ENCODE data around the gene MTMR2. TPM values are rescaled to one million over a fixed set of nuclear protein-coding genes. Genes with fewer than 3 reads are reported as not detected.
A peak's percentile ranks its signal among the peaks of the same experiment; 100 is the strongest.
"Not testable (repeated sequence)": the region's sequence is repeated elsewhere in the genome, so short reads cannot be mapped to it uniquely, and the experiment has no call there.

Gene MTMR2
- total and polyA plus RNA-seq, 9 donors, result 18.4 to 34.5 (median 24.8) TPM

DNA sequence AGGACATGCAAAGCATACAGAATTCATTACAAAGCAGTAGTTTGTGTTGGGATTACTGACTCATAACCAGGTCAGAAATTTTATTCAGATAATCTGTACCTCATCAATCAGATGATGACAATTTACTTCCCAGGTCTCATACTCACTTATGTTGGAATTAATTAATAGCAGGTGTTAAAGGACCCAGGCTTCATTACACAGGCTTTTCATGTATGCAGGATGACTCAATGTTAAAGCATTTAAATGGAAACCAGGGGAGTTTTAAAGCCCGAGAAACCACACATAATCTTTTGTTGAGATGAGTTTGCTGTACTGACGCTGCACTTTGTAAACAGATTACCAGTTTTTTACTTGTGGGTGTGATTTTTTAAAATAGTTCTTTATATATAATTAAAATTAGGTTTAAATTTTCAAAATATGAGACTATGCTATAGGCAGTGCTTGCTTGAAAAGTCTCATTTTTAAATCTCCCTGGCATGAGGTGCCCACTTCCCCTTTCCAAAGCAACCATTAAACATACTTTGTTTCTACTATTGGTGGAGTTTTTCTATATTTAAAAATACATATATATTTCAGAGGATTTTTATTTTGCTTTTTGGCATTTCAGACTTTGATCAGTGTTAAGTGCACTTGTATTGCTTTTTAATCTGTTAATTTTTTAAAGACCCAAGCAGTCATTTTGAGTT is 92.6 kb downstream of the MTMR2 start:
- Histone ChIP-seq H3K4me3 (ENCODE audit: low read length) (no peak overlapping the region), H3K27me3 (ENCODE audit: control insufficient read depth, insufficient read depth, low read length) (no peaks in the 10 kb centered on the region), H3K4me1 (ENCODE audit: control insufficient read depth, insufficient read depth, low read length) (no peaks in the 10 kb centered on the region), H3K36me3 (ENCODE audit: control insufficient read depth, insufficient read depth, low read length) (peaks cover 21% of the 10 kb centered on the region), H3K27ac (ENCODE audit: low read length) (no peak overlapping the region), H3K9me3 (replicated peaks; ENCODE audit: control insufficient read depth, low read depth, low read length) (no peaks in the 10 kb centered on the region)
- no CpG with 5 or more reads among the region's 2 CpGs for WGBS (ENCODE audit: insufficient coverage)
- DNase-seq, result no peak

DNA sequence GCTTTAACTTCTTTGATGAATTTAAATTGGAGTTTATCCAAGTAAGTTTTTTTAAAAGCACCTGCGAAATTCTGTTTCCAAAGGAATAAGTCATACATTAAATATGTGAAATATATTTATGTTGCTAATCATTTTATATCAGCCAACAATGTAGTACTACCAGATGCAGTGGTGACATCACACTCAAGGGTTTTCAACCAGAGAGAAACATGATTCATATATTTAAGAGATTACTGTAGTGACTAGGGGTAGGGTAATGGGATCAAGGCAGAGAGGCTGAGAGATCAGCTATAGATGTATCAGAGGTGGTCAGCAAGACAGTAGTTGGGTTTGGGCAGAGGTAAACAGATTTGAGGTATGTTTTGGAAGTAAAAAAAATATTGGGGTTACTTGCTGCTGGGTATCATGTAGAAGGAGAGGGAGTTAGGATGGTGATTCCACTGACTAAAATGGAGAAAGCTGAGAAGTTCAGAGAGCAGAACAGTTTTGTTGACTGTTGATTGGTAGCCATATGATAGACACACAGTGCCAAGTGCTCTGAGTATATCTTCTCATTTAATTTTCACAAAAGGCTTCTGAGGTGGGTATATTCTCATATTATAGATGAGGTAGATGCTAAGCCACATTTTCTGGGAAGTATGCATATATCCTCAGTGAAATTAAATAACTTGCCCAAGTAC is 94.2 kb downstream of the MTMR2 start:
- peak; percentile 18 for DNase-seq
- Histone ChIP-seq H3K27ac (ENCODE audit: low read length) (no peak overlapping the region), H3K4me3 (ENCODE audit: low read length) (no peak overlapping the region), H3K36me3 (ENCODE audit: control insufficient read depth, insufficient read depth, low read length) (peaks cover 18% of the 10 kb centered on the region), H3K4me1 (ENCODE audit: control insufficient read depth, insufficient read depth, low read length) (no peaks in the 10 kb centered on the region), H3K9me3 (replicated peaks; ENCODE audit: control insufficient read depth, low read depth, low read length) (no peaks in the 10 kb centered on the region), H3K27me3 (ENCODE audit: control insufficient read depth, insufficient read depth, low read length) (no peaks in the 10 kb centered on the region)
- WGBS (ENCODE audit: insufficient coverage), result no CpG with 5 or more reads among the region's 1 CpG

DNA sequence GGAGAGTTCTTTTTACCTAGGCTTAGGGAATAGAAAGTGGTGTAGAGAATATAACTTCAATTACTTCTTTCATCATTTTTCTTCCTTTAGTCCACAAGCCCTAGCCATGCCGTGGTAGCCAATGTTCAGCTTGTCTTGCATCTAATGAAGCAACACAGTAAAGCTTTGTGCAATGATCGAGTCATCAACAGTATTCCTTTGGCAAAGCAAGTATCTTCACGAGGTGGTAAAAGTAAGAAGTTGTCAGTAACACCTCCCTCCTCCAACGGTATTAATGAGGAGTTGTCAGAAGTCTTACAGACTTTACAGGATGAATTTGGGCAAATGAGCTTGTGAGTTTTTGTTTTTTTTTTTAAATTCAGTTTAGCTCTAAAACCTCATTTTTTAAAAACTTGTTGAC is 96.2 kb downstream of the MTMR2 start:
- peaks cover 18% of the 10 kb centered on the region for H3K36me3 ChIP-seq (ENCODE audit: control insufficient read depth, insufficient read depth, low read length)
- no peak for DNase-seq
- WGBS (ENCODE audit: insufficient coverage), result 100% methylated on average over 1 of the region's 4 CpGs
- H3K27me3 ChIP-seq (ENCODE audit: control insufficient read depth, insufficient read depth, low read length), result no peaks in the 10 kb centered on the region
- H3K27ac ChIP-seq (ENCODE audit: low read length), result no peak overlapping the region
- no peaks in the 10 kb centered on the region for H3K4me1 ChIP-seq (ENCODE audit: control insufficient read depth, insufficient read depth, low read length)
- H3K9me3 ChIP-seq (replicated peaks; ENCODE audit: control insufficient read depth, low read depth, low read length), result no peaks in the 10 kb centered on the region
- H3K4me3 ChIP-seq (ENCODE audit: low read length), result no peak overlapping the region

DNA sequence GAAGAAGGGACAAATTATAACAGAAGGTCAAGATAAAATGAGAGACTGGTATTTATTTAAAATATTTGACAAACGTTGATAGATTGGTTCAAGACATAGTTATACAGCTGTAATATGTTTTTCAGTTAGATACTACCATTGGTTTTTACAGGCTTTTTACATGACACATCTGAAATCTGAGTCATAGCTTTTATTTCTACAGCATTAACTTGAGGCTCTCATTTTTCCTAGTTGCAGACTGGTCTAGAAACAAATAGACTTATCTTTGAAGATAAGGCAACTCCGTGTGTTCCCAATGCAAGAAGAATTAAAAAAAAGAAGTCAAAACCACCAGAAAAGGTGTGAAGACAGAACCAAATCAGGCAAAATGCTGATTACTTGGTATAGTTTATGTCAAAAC is 102.3 kb downstream of the MTMR2 start:
- WGBS (ENCODE audit: insufficient coverage), result no CpG with 5 or more reads among the region's 2 CpGs

DNA sequence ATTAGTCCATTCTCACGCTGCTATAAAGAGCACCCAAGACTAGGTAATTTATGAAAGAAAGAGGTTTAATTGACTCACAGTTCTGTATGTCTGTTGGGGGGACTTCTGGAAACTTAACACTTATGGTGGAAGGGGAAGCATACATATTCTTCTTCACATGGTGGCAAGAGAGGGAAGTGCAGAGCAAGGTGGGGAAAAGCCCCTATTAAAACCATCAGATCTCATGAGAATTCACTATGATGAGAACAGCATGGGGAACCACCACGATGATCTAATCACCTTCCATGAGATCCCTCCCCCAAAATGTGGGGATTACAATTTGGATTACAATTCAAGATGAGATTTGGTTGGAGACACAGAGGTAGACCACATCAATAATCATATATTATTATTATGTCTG is 107.9 kb downstream of the MTMR2 start:
- H3K4me1 ChIP-seq (ENCODE audit: control insufficient read depth, insufficient read depth, low read length), result no peaks in the 10 kb centered on the region

More for the DNA sequence above, 102.3 kb downstream of the MTMR2 start:
- Histone ChIP-seq H3K9me3 (replicated peaks; ENCODE audit: control insufficient read depth, low read depth, low read length) (no peaks in the 10 kb centered on the region), H3K27me3 (ENCODE audit: control insufficient read depth, insufficient read depth, low read length) (no peaks in the 10 kb centered on the region), H3K27ac (ENCODE audit: low read length) (no peak overlapping the region), H3K4me3 (ENCODE audit: low read length) (no peak overlapping the region), H3K36me3 (ENCODE audit: control insufficient read depth, insufficient read depth, low read length) (peaks cover 15% of the 10 kb centered on the region), H3K4me1 (ENCODE audit: control insufficient read depth, insufficient read depth, low read length) (no peaks in the 10 kb centered on the region)
- DNase-seq, result no peak

DNA sequence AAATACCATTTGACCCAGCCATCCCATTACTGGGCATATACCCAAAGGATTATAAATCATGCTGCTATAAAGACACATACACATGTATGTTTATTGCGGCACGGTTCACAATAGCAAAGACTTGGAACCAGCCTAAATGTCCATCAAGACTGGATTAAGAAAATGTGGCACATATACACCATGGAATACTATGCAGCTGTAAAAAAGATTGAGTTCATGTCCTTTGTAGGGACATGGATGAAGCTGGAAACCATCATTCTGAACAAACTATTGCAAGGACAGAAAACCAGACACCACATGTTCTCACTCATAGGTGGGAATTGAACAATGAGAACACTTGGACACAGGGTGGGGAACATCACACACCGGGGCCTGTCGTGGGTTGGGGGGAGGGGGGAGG is 112.9 kb downstream of the MTMR2 start:
- H3K36me3 ChIP-seq (ENCODE audit: control insufficient read depth, insufficient read depth, low read length), result peaks cover 14% of the 10 kb centered on the region
- WGBS (ENCODE audit: insufficient coverage), result 100% methylated on average over 2 of the region's 4 CpGs
- not testable (repeated sequence) for DNase-seq; H3K9me3 ChIP-seq (replicated peaks; ENCODE audit: control insufficient read depth, low read depth, low read length); H3K27me3 ChIP-seq (ENCODE audit: control insufficient read depth, insufficient read depth, low read length); H3K4me1 ChIP-seq (ENCODE audit: control insufficient read depth, insufficient read depth, low read length); H3K4me3 ChIP-seq (ENCODE audit: low read length); H3K27ac ChIP-seq (ENCODE audit: low read length)

More for the DNA sequence above, 107.9 kb downstream of the MTMR2 start:
- DNase-seq, result no peak
- Histone ChIP-seq H3K4me3 (ENCODE audit: low read length) (no peak overlapping the region), H3K27me3 (ENCODE audit: control insufficient read depth, insufficient read depth, low read length) (no peaks in the 10 kb centered on the region), H3K36me3 (ENCODE audit: control insufficient read depth, insufficient read depth, low read length) (peaks cover 12% of the 10 kb centered on the region), H3K27ac (ENCODE audit: low read length) (no peak overlapping the region), H3K9me3 (replicated peaks; ENCODE audit: control insufficient read depth, low read depth, low read length) (no peaks in the 10 kb centered on the region)
- no CpG with 5 or more reads among the region's 2 CpGs for WGBS (ENCODE audit: insufficient coverage)

DNA sequence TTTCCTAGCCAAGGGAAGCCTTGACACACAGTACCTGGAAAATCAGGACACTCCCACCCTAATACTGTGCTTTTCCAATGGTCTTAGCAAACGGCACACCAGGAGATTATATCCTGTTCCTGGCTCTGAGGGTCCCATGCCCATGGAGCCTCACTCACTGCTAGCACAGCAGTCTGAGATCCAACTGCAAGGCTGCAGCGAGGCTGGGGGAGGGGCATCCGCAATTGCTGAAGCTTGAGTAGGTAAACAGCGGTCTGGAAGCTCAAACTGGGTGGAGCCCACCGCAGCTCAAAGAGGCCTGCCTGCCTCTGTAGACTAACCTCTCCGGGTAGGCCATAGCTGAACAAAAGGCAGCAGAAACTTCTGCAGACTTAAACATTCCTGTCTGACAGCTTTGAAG is 117.4 kb downstream of the MTMR2 start:
- WGBS (ENCODE audit: insufficient coverage), result 100% methylated on average over 6 of the region's 6 CpGs
- peaks cover 17% of the 10 kb centered on the region for H3K36me3 ChIP-seq (ENCODE audit: control insufficient read depth, insufficient read depth, low read length)
- H3K9me3 ChIP-seq (replicated peaks; ENCODE audit: control insufficient read depth, low read depth, low read length); H3K27me3 ChIP-seq (ENCODE audit: control insufficient read depth, insufficient read depth, low read length); H3K4me1 ChIP-seq (ENCODE audit: control insufficient read depth, insufficient read depth, low read length); H3K27ac ChIP-seq (ENCODE audit: low read length); DNase-seq; H3K4me3 ChIP-seq (ENCODE audit: low read length): not testable (repeated sequence)

DNA sequence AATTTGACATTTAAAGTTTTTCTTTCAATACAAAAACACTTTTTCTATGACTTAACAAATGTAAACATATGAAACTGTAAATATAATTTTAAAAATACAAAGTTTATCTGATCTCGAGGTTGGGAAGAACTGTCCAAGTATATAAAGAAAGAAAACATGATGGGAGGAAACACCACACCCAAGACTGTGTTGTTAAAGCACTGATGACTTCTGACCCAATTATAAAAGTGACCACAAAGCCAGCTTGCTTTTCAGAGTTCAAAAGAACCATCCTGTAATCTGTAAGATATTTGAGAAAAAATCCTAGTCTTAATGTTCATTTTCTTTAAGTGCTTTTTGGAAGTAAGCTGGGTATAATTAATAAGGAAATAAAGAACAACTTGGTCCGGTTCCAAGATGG is 118.0 kb downstream of the MTMR2 start:
- WGBS (ENCODE audit: insufficient coverage), result 89% methylated on average over 1 of the region's 2 CpGs
- Histone ChIP-seq H3K36me3 (ENCODE audit: control insufficient read depth, insufficient read depth, low read length) (peaks cover 17% of the 10 kb centered on the region), H3K27me3 (ENCODE audit: control insufficient read depth, insufficient read depth, low read length) (no peaks in the 10 kb centered on the region), H3K27ac (ENCODE audit: low read length) (no peak overlapping the region), H3K9me3 (replicated peaks; ENCODE audit: control insufficient read depth, low read depth, low read length) (peaks cover 3% of the 10 kb centered on the region), H3K4me1 (ENCODE audit: control insufficient read depth, insufficient read depth, low read length) (no peaks in the 10 kb centered on the region), H3K4me3 (ENCODE audit: low read length) (no peak overlapping the region)
- DNase-seq, result no peak

DNA sequence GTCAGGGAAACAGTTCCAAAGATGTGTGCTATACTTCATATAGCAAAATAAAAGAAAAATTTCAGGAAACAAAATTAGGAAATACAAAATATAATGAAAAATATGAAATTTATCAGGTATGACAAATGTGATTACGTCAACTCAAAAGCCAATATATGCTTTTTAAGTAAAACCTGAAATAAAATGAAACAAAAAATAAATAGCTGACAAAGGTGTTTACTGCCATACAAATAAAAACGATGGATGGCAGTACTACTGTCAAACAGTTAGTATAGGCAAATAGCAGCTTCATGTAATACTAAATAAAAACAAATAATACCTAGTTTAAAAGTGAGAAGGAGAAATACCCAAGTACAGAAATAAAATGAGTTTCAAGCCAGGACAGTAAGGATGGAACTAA is 119.9 kb downstream of the MTMR2 start:
- no CpG with 5 or more reads among the region's 2 CpGs for WGBS (ENCODE audit: insufficient coverage)

DNA sequence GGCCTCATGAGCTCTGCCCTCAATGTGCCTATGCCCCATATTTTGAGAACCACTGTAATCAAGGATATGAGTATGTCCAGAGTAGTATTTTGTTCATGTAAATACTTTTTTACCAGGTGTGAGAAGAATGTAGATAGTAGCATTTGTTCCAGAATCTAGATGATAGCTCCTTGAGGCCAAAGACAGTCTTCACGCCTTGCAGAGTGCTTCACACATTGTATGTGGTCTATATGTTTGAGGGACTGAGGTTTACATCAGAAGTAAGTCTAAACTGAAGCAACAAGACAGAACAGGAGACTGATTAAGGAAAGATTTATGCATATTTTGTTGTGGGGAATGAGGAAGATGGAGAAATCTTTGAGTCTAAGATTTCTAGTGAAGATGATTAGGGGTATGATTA is 121.1 kb downstream of the MTMR2 start:
- Histone ChIP-seq H3K27ac (ENCODE audit: low read length) (no peak overlapping the region), H3K27me3 (ENCODE audit: control insufficient read depth, insufficient read depth, low read length) (no peaks in the 10 kb centered on the region), H3K9me3 (replicated peaks; ENCODE audit: control insufficient read depth, low read depth, low read length) (peaks cover 3% of the 10 kb centered on the region), H3K4me3 (ENCODE audit: low read length) (no peak overlapping the region), H3K36me3 (ENCODE audit: control insufficient read depth, insufficient read depth, low read length) (peaks cover 29% of the 10 kb centered on the region), H3K4me1 (ENCODE audit: control insufficient read depth, insufficient read depth, low read length) (no peaks in the 10 kb centered on the region)
- DNase-seq, result no peak
- WGBS (ENCODE audit: insufficient coverage), result 100% methylated on average over 1 of the region's 1 CpG

More for the DNA sequence above, 119.9 kb downstream of the MTMR2 start:
- Histone ChIP-seq H3K27ac (ENCODE audit: low read length) (no peak overlapping the region), H3K27me3 (ENCODE audit: control insufficient read depth, insufficient read depth, low read length) (no peaks in the 10 kb centered on the region), H3K4me3 (ENCODE audit: low read length) (no peak overlapping the region), H3K4me1 (ENCODE audit: control insufficient read depth, insufficient read depth, low read length) (no peaks in the 10 kb centered on the region), H3K9me3 (replicated peaks; ENCODE audit: control insufficient read depth, low read depth, low read length) (peaks cover 3% of the 10 kb centered on the region), H3K36me3 (ENCODE audit: control insufficient read depth, insufficient read depth, low read length) (peaks cover 29% of the 10 kb centered on the region)
- DNase-seq, result no peak
